Stomach smooth muscle (tissue), 2 donors: ENCODE data around the gene MIGA1.
"Not testable (repeated sequence)": the region's sequence is repeated elsewhere in the genome, so short reads cannot be mapped to it uniquely, and the experiment has no call there.

Experiments used
- H3K27ac ChIP-seq: one replicate; pipeline ENCODE4 v1.7.0; 2013; ENCODE audit warnings: mild to moderate bottlenecking, low read length, inconsistent platforms
- H3K27me3 ChIP-seq, 2 donors: one replicate each; pipeline ENCODE4 v1.7.0; 2013; ENCODE audit warnings: low read length in 2 of 2; ENCODE audit not compliant: insufficient read depth in 2 of 2, control insufficient read depth in 1 of 2
- H3K36me3 ChIP-seq, 2 donors: one replicate each; pipeline ENCODE4 v1.7.0; 2013; ENCODE audit warnings: low read length in 2 of 2; ENCODE audit not compliant: control insufficient read depth in 2 of 2, insufficient read depth in 2 of 2
- H3K4me1 ChIP-seq: one replicate; pipeline ENCODE4 v1.7.0; 2013; ENCODE audit warnings: low read length; ENCODE audit not compliant: control insufficient read depth, insufficient read depth
- H3K4me3 ChIP-seq, 2 donors: one replicate each; pipeline ENCODE4 v1.7.0; 2013; ENCODE audit warnings: low read length in 2 of 2
- H3K9ac ChIP-seq, 2 donors: one replicate each; pipeline ENCODE4 v1.7.0; 2013; ENCODE audit warnings: low read length in 2 of 2, mild to moderate bottlenecking in 1 of 2
- H3K9me3 ChIP-seq, 2 donors: one replicate each; pipeline ENCODE4 v1.7.0; 2013; ENCODE audit warnings: low read length in 2 of 2; ENCODE audit not compliant: control insufficient read depth in 2 of 2
- donor health status: healthy.
- donor health status: Pancreatic carcinoma.

Gene MIGA1

GRCh38 chr1:77910116-77910515 lies 130.7 kb downstream of the MIGA1 start:
- H3K9ac ChIP-seq: no peak overlapping the region
- no peaks in the 10 kb centered on the region for H3K4me1 ChIP-seq
- no peaks in the 10 kb centered on the region for H3K9me3 ChIP-seq
- no peaks in the 10 kb centered on the region for H3K27me3 ChIP-seq
- H3K36me3 ChIP-seq: no peaks in the 10 kb centered on the region
- no peak overlapping the region for H3K4me3 ChIP-seq
- H3K27ac ChIP-seq: no peak overlapping the region

GRCh38 chr1:77918918-77919317 lies 139.5 kb downstream of the MIGA1 start:
- H3K27ac ChIP-seq, H3K27me3 ChIP-seq, H3K9ac ChIP-seq, H3K4me1 ChIP-seq, H3K9me3 ChIP-seq, H3K4me3 ChIP-seq: not testable (repeated sequence)
- H3K36me3 ChIP-seq: peaks cover 22 to 23% of the 10 kb centered on the region in 2 donors

GRCh38 chr1:77925518-77925917 lies 146.1 kb downstream of the MIGA1 start:
- no peak overlapping the region for H3K4me3 ChIP-seq
- no peak overlapping the region for H3K9ac ChIP-seq
- peaks cover 18 to 24% of the 10 kb centered on the region in 2 donors for H3K36me3 ChIP-seq
- no peaks in the 10 kb centered on the region for H3K27me3 ChIP-seq
- no peak overlapping the region for H3K27ac ChIP-seq
- no peaks in the 10 kb centered on the region for H3K9me3 ChIP-seq
- H3K4me1 ChIP-seq: no peaks in the 10 kb centered on the region

- no peak overlapping the region for H3K9ac ChIP-seq
- no peaks in the 10 kb centered on the region for H3K27me3 ChIP-seq
- no peak overlapping the region for H3K4me3 ChIP-seq
- no peaks in the 10 kb centered on the region for H3K4me1 ChIP-seq
- no peak overlapping the region for H3K27ac ChIP-seq
- peaks cover 22 to 28% of the 10 kb centered on the region in 2 donors for H3K36me3 ChIP-seq
- H3K9me3 ChIP-seq: no peaks in the 10 kb centered on the region
These were observed 146.5 kb downstream of the MIGA1 start for GRCh38 chr1:77925956-77926355.

- Histone ChIP-seq H3K36me3 (peaks cover 26 to 27% of the 10 kb centered on the region in 2 donors), H3K9ac (no peak overlapping the region), H3K4me3 (no peak overlapping the region), H3K9me3 (no peaks in the 10 kb centered on the region), H3K27me3 (no peaks in the 10 kb centered on the region), H3K4me1 (no peaks in the 10 kb centered on the region), H3K27ac (peak overlapping the region; percentile 1)
These were observed 147.3 kb downstream of the MIGA1 start for GRCh38 chr1:77926561-77927357.

GRCh38 chr1:77927414-77927813 lies 148.0 kb downstream of the MIGA1 start:
- H3K9ac ChIP-seq: no peak overlapping the region
- no peaks in the 10 kb centered on the region for H3K27me3 ChIP-seq
- peaks cover 27 to 28% of the 10 kb centered on the region in 2 donors for H3K36me3 ChIP-seq
- H3K27ac ChIP-seq: no peak overlapping the region
- H3K9me3 ChIP-seq: no peaks in the 10 kb centered on the region
- H3K4me3 ChIP-seq: no peak overlapping the region
- H3K4me1 ChIP-seq: no peaks in the 10 kb centered on the region
